Stimulated activated CD4-positive, alpha-beta T cell treated with anti-CD3 and anti-CD28 coated beads, Interleukin-1b, Interleukin-23, amount 100 ng/mL, for 4 hours (primary cell): ENCODE measurements around the gene CD36.

Source experiments
- DNase-seq, 2 donors: peaks; one replicate each; pipeline ENCODE4 v3.0.0-alpha.2; 2020; ENCODE audit warnings: low read depth in 2 of 2

CD36 gene

DNA sequence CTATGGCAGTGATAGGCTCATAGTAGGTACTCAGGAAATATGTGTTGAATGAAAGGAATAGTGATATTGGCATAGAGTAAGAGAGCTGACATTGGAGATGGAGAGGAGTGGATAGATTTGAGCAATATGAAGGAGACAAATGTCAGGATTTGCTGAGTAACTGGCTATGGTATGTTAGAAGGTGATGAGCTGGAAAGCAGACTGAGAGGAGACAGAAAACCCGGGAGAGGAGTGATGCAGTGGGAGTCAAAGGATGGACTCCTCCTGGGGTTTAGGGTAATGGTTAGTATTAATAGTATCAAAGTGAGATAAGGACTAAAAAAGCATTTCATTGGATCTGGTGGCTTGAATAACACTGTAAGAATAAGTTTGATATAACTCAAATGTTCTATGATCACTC, 64.8 kb downstream of the CD36 start:
- no peak for DNase-seq

DNA sequence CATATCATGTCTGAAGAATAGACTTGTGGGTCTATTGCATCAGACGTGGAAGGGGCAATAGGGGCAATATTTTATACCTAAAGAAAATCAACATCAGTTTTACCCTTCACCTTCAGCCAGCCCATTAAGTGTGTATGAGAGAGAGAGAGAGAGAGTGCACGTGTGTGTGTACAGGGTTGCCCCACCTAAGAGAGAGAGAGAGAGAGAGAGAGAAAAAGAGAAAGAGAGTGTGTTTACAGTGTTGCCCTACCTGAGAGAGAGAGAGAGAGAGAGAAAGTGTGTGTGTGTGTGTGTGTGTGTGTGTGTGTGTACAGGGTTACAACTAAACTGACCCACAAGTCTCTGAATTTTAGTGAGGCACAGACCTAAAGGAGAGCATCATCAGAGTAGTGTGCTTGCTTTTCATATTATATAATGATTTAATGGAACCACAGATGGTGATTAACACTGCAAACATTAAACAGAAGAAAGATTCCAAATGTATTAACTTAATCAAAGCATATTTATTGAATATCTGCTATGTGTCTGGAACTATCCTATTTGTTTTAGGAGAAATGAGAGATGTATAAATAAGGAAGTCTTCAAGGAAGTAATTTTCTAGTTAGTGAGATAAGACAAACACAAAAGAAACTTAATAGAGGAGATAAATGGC, 66.8 kb downstream of the CD36 start:
- no peak for DNase-seq

DNA sequence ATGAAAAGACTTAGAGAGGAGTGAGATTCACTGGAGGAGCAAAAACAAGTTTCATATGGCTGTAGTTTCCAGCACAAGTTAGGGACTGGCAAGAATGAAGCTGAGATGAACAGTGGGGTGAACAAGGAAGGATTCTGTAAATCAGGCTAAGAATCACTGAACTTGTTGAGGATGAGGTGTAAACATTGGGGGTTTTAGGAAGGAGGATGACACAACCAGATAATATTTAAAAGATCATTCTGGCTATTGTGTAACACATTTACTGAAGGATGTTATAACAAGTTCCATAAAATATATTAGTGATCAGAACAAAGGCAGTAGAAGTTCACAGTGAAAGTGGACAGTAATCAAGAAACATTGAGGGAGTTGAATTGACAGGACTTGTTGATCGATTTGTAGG, 68.9 kb downstream of the CD36 start:
- DNase-seq: no peak

DNA sequence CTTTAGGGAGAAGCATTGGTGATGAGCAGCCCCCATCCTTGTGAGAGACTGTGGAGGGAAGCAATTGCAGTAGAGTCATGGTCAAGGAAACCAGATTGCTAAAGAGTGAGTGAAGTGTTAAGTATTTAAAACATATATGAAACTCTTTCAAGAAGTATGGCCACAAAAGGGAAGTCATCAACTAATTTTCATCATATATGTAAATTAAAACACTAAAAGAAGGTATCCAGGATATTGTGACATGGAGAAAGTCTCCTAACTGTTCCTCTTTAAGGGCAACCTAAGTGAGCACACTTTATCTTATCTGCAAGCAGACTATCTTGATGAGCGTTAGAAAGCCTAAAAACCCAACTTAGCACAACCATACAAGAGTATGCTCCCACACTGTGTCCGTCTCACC, 69.7 kb downstream of the CD36 start:
- DNase-seq: no peak

GRCh38 chr7:80711531-80711930, 73.1 kb downstream of the CD36 start:
- no peak for DNase-seq

GRCh38 chr7:80719261-80719660, 80.8 kb downstream of the CD36 start:
- DNase-seq: no peak

DNA sequence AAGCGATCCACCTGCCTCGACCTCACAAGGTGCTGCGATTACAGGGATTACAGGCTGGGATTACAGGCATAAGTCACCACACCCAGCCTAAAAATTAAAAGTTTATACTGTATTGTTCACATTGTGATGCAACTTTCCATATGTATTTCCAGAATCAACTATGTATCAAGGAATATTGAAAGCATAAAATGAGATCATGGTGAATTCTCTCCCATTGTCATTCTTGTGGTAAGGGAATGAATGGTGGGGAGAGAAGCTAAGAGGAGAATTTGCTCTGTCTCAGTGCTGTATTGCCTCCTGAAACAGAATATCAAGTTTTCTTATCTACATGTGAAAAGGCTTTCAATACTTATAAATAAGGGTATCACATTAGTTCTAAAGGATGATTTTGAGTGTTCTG, 81.7 kb downstream of the CD36 start:
- no peak for DNase-seq

DNA sequence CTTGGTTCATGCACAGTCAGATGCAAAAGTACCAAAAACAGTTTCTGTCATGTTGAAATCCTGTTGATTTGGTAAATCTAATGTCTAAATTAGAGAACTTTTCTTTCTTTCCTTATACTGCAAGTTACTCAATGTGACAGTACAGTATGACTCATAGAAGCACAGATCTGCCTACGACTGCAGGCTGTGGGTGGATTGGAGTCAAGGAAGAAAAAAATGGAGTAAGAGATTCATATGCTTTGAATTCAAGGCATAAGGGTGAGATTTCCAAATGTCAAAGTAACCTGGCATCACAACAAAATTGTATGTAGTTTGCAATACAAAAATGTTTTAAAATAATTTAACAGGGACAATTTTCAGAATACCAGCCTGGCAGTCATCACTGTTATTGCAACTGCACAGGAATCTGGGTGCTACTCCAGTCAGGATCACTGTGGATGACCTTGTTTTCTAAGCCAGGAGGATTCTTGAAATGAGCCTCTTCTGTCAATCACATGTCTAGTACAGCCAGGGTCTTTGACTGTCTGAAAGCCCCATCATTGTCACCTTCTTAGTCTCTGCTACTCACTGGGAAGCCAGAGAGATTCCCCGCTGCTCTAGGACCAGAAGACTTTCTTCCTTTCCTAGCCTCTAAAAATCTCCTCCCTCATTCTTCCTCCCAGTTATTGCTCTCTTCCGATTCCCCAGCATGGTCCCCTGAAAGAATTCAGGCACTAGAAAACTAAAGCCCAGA, 83.6 kb downstream of the CD36 start:
- no peak for DNase-seq

DNA sequence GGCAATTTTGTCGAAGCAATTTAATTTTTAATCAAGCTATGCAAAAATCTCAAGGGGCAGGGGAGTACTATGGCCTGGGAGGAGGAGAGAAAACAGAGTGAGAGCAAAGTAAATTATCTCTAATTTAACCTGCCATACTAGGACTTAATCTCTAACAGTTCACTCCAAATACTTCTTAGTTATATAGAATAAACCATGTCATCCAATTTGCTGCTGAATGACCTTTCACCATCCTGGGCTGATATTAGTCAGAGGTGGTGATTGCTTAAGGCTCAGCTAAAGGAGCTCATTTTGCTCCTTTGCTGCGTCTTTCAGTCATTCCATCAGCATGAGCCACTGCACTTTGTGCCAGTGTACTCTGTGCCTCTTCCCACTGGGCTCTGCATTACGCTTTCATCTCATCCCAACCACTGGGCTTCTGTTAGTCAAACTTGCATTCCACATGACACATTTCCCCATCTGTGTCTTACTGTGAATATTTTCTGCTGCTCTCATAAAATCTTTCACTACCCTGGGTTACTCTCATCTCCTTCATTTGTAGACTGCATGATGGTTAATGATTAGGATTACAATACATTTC, 84.3 kb downstream of the CD36 start:
- DNase-seq: no peak

DNA sequence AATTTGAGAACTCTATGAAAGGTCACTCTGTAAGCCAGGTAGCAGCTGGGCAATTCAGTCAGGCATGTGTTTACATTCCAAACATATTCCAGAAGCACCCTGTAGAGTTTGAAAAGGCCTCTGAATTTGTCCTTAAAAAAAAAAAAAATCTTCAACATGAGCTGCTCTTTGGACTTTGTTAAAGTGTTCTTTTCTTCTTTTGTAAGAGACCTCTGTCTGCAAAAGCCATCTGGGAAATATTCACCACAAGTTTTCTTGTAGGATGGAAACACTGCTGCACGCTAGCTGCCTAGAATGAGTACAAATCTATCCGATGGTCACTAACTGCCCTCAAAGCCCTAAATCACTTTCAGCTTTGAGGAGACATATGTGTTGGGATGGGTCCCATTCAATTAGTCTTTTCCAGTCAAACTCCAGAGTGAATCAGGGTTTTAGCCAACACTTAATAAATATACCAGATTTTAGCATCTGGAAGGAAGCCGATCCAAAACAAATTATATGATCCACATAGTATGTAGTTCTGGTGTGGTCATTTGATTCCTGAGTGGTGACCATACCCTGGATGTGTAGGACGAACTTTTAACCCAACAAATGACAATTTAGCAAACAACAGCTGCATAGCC, 85.9 kb downstream of the CD36 start:
- DNase-seq: no peak

GRCh38 chr7:80725181-80725611, 86.8 kb downstream of the CD36 start:
- no peak for DNase-seq
